AG09309 (cell line): ENCODE measurements around the gene NPIPA8.
"Not testable (repeated sequence)": the region's sequence is repeated elsewhere in the genome, so short reads cannot be mapped to it uniquely, and the experiment has no call there.

Experiments
- DNase-seq: peaks from one replicate; pipeline ENCODE4 v3.0.0-alpha.2; 2010; ENCODE audit warnings: low read depth
- H3K4me3 ChIP-seq: 2 replicates; pipeline ENCODE4 v1.5.1; 2011; ENCODE audit warnings: mild to moderate bottlenecking, low read depth, low read length, moderate library complexity; ENCODE audit not compliant: control insufficient read depth

Gene NPIPA8

GRCh38 chr16:18293337-18293956, 43.1 kb downstream of the NPIPA8 start:
- H3K4me3 ChIP-seq, DNase-seq: not testable (repeated sequence)

DNA sequence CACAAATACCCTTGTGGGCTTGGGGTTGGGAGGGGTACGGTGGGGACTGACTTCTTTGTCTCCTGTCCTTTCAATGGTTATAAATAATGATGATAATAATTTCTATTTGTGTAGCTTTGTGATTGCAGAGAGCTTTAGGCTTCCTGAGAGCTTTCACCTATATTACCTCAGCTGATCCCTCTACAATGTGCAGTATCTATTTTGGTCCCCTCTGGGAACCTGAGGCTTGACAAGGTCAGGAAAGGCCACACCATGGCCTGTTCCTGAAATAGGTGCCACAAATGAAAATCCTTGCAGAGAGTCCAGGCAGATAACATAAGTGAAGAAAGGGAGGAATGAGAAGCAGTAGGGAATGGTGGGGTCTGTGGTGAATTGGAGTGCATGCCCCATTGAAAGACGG, 45.6 kb downstream of the NPIPA8 start:
- not testable (repeated sequence) for H3K4me3 ChIP-seq

DNA sequence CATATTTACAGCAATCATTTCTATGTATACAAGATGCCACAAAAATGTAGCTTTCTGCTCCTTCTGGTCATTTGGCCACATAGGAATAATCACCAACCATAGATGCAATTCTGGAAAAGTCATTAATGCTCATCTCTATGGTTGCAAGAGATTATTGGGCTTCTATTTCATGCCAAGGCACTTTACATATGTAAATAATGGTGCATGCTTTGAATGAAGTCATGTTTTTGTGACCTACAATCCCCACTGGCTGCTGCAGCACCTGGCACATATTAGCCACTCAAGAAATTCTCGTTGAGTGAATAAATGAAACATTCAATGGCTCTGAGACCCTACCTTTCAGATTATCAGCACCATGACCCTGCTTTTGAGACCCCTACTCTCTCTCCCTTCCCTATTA, 50.2 kb downstream of the NPIPA8 start:
- not testable (repeated sequence) for H3K4me3 ChIP-seq, DNase-seq

More for the DNA sequence above, 45.6 kb downstream of the NPIPA8 start:
- DNase-seq, result not testable (repeated sequence)

- not testable (repeated sequence) for DNase-seq, H3K4me3 ChIP-seq
Measured at GRCh38 chr16:18280319-18280718, 56.2 kb downstream of the NPIPA8 start.

DNA sequence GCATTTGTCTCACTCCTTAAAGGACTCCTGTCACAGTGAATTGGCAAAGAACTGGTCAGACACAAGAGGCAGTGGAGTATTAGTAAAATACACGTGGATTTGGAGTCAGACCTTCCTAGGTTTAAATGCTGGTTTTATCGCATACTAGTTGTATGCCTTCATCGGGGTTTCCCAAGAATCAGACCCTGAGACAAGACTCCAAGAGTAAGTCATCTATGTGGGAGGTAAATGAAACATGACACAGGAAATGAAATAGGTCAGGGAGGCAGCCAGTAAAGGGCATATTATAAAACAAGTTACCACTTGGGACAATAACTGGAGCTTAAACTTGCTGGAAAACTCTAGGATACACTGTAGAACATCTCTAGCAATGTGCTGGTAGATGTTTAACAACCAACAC, 59.8 kb downstream of the NPIPA8 start:
- not testable (repeated sequence) for DNase-seq, H3K4me3 ChIP-seq

GRCh38 chr16:18270171-18270570, 66.4 kb downstream of the NPIPA8 start:
- not testable (repeated sequence) for H3K4me3 ChIP-seq

More at GRCh38 chr16:18270171-18270570, 66.4 kb downstream of the NPIPA8 start:
- not testable (repeated sequence) for DNase-seq
